ENCODE measurements around the gene GHR.
A peak's percentile ranks its signal among the peaks of the same experiment; 100 is the strongest.
"Not testable (repeated sequence)": the region's sequence is repeated elsewhere in the genome, so short reads cannot be mapped to it uniquely, and the experiment has no call there.

Gene GHR

DNA sequence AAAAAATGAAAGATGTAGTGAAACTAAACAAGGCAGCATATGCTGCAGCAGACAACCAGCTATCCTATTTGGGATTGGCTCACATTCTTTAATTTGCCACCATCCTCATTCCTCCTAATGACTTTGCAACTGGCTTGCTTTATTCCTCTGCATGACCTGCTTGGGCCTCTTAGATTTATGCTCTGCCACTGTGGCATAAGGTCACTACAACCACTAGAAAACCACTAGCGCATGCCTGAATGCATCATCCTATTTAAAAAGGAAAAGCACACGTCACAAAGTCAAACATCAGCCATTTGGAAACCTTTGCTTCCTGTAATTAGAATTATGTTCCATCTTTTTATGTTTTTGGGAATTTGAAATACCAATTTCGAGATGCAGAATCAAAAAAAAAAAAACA lies 292.5 kb downstream of the GHR start:
- DNase-seq (ENCODE audit: low read depth in 2 of 2), result no peak

DNA sequence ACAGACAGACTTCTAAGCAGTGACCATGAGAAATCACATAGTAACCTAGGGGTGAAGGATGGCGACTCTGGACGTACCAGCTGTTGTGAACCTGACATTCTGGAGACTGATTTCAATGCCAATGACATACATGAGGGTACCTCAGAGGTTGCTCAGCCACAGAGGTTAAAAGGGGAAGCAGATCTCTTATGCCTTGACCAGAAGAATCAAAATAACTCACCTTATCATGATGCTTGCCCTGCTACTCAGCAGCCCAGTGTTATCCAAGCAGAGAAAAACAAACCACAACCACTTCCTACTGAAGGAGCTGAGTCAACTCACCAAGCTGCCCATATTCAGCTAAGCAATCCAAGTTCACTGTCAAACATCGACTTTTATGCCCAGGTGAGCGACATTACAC lies 295.4 kb downstream of the GHR start:
- DNase-seq (ENCODE audit: low read depth in 2 of 2), result no peak

DNA sequence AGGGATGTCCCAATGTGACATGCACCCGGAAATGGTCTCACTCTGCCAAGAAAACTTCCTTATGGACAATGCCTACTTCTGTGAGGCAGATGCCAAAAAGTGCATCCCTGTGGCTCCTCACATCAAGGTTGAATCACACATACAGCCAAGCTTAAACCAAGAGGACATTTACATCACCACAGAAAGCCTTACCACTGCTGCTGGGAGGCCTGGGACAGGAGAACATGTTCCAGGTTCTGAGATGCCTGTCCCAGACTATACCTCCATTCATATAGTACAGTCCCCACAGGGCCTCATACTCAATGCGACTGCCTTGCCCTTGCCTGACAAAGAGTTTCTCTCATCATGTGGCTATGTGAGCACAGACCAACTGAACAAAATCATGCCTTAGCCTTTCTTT lies 295.8 kb downstream of the GHR start:
- DNase-seq (ENCODE audit: low read depth in 2 of 2), result no peak

DNA sequence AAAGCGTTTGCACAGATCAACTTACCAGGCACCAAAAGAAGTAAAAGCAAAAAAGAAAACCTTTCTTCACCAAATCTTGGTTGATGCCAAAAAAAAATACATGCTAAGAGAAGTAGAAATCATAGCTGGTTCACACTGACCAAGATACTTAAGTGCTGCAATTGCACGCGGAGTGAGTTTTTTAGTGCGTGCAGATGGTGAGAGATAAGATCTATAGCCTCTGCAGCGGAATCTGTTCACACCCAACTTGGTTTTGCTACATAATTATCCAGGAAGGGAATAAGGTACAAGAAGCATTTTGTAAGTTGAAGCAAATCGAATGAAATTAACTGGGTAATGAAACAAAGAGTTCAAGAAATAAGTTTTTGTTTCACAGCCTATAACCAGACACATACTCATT lies 297.0 kb downstream of the GHR start:
- no peak for DNase-seq (ENCODE audit: low read depth in 2 of 2)

DNA sequence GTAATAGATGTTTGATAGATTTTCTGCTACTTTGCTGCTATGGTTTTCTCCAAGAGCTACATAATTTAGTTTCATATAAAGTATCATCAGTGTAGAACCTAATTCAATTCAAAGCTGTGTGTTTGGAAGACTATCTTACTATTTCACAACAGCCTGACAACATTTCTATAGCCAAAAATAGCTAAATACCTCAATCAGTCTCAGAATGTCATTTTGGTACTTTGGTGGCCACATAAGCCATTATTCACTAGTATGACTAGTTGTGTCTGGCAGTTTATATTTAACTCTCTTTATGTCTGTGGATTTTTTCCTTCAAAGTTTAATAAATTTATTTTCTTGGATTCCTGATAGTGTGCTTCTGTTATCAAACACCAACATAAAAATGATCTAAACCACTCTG lies 298.2 kb downstream of the GHR start:
- no peak for DNase-seq (ENCODE audit: low read depth in 2 of 2)

DNA sequence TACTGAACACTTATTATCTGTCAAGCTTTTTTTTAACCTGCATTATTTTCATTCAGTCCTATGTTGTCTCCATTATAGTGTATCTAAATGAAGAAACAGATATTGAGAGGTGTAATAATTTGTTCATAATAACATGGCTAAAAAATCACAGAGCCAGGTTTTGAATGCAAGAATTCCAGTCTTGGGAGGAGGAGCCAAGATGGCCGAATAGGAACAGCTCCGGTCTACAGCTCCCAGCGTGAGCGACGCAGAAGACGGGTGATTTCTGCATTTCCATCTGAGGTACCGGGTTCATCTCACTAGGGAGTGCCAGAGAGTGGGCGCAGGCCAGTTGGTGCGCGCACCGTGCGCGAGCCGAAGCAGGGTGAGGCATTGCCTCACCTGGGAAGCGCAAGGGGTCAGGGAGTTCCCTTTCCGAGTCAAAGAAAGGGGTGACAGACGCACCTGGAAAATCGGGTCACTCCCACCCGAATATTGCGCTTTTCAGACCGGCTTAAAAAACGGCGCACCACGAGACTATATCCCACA lies 311.4 kb downstream of the GHR start:
- DNase-seq (ENCODE audit: low read depth in 2 of 2), result not testable (repeated sequence)

DNA sequence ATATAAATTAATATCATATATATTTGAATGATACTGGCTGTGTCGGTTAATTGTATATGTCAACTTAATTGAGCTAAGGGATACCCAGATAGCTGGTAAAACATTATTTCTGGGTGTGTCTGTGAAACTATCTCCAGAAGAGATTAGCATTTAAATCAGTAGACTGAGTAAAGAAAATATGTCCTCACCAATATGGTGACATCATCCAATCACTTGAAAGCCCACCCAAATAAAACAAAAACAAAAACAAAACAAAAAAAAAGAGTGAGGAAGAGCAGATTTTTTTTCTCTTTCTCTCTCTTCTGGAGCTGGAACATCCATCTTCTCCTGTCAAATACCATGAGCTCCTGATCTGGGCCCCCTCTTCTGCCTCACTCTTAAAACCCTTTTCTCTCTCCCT lies 317.7 kb downstream of the GHR start:
- no peak for DNase-seq (ENCODE audit: low read depth in 2 of 2)

DNA sequence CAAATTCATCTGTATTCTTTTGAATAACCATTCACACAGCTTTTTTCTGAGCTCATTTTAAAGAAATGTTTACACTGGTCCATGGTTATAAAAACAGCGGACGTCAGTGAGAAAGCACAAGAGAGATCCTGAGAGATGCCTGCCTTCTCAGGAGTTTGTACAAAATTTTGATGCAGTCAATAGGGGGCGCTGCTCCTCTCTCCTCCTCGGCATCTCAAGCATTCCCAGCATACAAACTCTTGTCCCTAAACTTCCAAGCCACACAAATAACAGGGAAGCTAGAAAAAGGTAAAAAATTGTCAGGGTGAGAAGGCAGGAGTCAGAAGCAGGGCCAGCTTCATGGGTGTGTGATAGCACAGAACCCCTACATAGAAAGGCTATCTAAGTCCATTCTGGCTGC lies 322.2 kb downstream of the GHR start:
- no peak for DNase-seq (ENCODE audit: low read depth in 2 of 2)

DNA sequence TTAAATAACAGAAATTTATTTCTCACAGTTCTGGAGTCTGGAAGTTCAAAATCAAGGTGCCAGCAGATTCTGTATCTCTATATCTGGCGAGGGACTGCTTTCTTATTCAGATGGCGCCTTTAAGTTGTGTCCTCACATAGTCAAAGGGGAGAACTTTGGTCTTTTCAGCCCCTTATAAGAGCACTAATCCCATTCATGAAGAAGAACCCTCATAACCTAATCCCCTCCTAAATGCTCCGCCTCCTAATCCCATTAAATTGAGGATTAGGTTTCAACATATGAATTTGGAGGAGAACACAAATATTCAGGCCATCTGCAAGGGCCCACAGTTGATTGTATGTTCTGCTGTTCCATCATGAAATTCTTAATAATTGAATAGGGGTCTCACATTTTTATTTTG lies 322.6 kb downstream of the GHR start:
- no peak for DNase-seq (ENCODE audit: low read depth in 2 of 2)

DNA sequence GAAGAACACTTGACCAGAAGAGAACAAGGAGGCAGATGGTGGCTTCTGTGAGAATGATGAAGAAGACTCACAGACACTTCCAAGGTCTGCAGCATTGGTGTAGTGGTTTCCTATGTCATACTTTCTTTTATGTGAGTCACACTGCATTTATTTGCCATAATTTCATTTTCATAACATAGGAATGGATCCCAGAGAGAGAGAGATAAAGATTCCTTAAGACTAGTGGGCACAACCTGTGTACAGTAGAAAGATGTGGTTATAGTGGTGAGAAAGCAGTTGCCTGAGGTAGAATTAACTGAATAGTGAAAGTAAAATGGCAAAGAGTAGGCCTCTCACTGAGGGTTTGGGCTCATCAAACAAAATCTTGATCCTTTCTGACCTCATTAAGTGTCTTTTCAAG lies 325.8 kb downstream of the GHR start:
- DNase-seq (ENCODE audit: low read depth in 2 of 2), result no peak

DNA sequence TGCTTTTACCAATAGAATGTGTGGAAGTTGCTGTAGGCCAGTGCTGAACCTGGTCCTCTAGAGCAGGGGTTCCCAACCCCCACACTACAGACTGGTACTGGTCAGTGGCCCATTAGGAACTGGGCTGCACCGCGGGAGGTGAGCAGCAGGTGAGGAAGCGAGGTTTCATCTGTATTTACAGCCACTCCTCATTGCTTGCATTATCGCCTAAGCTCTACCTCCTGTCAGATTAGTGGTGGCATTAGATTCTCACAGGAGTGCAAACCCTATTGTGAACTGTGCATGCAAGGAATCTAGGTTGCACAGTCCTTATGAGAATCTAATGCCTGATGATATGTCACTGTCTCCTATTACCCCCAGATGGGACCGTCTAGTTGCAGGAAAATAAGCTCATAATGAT lies 327.3 kb downstream of the GHR start:
- no peak for DNase-seq (ENCODE audit: low read depth in 2 of 2)

DNA sequence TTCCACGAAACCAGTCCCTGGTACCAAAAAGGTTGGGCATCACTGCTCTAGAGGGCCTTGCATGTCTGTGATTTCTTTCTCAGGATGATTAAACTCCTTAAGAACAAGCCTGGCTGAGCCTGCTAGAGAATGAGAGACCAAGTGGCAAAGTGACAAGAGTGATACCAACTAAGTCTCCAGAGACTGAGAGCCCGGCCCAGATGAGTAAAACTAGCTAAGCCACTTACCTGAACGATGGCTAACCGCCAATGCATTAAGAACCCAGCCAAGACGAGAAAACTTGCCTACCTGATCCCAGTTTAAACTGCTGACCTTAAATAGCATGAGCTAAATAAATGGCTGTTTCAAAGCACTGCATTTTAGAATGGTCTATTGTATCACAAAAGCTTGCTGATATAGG lies 327.8 kb downstream of the GHR start:
- no peak for DNase-seq (ENCODE audit: low read depth in 2 of 2)

DNA sequence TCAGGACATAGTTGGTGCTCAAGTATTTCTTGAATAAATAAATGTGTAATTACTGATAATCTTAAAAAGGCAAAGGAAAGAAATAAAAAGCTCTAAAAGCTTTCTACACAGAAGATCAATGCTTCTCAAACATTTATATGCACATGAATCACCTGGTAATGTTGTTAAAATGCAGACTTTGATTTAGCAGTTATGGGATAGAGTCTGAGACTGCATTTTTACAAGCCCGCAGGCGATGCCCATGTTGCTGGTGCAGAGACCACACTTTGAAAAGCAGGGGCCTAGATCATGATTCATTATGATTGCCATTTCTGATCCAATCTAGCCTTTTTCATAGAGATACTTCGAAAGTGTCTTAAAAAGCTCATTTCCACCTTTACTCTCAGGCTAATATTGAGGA lies 329.9 kb downstream of the GHR start:
- DNase-seq (ENCODE audit: low read depth in 2 of 2), result no peak

DNA sequence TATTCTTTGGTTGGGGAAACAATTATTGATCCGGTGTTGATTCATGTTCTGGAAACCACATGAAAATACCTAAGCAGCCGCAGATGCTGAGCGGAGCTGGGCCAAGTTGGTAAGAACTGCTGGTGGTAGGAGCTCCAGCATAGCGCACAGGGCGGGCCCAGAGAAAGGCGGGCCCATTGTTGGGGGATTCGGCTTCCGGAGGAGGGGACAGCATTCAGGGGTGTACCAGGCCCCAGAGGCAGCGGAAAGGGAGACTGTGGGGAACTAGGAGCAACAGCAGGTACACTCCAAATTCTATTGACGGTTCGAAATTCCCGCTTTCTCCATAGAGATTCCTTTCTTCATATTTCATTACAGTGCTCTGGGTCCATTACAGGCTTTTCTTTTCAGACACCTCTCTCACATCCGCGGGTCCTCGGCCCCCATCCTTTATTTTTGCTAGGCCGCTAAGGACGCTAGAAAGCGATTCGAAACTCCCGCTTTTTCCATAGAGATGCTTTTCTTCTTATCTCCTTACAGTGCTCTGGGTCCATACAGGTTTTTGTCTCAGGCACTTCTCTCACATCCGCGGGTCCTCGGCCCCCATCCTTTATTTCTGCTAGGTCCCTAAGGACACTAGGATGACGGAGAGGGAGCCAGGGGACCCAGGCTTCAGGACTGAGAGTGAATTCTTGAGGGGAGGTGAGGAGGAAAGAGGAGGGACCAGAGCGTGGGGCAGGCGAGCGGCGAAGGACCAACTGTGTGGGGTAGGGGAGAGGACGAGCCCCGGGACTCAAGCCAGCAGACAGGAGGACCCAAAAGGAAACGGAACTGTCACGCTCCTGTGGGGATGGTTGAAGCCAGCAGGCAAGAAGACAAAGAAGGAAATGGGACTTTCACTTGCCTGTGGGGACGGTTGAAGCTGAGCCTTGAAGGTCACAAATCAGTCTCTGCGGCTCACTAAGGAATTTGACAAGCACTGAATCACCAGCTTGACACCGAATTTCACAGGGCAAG lies 333.7 kb downstream of the GHR start, which contains the start of gene CCDC152:
Gene CCDC152 (plus strand): TSS at position 213 of the 996 bp plus-strand sequence. CDS start 2,304 bp downstream, outside the sequence.
- DNase-seq (ENCODE audit: low read depth in 2 of 2), result peak; percentile 13 to 22

DNA sequence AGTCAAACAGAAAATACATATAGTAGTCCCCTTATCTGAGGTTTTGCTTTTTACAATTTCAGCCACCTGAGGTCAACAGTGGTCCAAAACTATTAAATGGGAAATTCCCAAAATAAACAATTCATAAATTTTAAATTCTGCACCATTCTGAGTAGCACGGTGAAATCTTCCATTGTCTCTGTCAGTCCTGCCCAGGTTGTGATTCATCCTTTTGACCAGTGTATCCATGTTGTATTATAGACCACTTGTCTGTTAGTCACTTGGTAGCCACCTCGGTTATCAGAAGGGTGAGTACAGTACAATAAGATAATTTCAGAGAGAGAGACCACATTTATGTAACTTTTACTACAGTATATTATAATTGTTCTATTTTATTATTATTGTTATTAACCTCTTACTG lies 336.2 kb downstream of the GHR start:
- DNase-seq (ENCODE audit: low read depth in 2 of 2), result no peak

DNA sequence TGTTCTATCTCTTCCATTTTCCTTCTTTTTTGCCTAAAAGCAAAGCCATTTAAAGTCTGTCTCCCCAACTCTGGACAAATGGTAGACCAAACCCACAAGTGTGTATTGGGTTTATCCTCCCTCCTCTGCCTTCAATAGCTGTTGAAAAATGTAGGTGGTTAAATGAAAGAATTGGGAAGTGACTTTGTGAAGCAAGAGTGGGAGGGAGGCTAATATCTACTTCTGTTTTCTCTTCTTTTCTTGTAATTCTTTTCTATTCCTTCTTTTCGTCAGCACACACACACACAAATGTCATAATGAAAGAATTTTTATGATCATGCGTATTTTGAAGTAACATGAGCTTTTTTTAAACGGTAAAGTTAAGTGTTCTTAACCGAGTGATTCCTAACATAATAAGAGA lies 337.2 kb downstream of the GHR start:
- DNase-seq (ENCODE audit: low read depth in 2 of 2), result no peak

DNA sequence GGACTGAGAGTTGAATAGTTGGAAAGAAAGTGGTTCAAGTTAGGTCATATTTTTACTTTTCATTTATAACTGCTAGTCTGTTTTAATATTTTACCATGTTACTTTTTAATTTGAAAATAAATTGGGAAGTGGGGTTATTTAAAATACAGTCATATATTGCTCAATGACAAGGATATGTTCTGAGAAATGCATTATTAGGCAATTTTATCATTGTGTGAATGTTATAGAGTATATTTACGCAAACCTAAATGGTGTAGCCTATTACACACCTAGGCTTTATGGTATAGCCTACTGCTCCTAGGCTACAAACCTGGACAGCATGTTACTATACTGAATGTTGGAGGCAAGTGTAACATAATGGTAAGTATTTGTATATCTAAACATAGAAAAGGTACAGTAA lies 338.6 kb downstream of the GHR start:
- DNase-seq (ENCODE audit: low read depth in 2 of 2), result no peak

DNA sequence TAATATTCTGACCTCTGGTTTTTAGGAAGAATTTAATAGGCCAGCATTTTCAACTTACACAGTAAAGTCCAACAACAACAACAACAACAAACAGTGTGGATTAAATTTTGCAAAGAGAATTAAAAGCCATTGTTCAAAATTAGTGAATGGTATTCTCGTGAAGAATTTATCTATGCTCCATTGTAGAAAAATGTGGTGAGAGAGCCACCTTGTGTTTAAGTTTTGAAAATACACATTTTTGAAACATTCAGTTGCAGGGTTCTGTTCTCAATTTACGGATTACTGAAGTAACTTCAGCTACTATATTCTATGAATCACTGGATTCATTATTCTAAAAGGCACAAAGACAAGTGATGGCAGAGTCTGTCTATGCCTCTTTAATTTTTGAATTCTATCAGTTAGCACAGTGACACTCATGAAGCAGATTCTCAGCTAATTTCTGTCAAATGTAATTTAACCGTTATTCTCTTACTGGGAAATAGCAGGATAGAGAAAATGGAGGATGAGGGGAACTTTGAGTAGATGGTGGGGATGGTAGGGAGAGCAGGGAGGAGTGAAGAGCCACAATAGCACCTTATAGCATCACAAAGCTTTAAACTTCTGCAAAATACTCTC lies 344.4 kb downstream of the GHR start:
- no peak for DNase-seq (ENCODE audit: low read depth in 2 of 2)

DNA sequence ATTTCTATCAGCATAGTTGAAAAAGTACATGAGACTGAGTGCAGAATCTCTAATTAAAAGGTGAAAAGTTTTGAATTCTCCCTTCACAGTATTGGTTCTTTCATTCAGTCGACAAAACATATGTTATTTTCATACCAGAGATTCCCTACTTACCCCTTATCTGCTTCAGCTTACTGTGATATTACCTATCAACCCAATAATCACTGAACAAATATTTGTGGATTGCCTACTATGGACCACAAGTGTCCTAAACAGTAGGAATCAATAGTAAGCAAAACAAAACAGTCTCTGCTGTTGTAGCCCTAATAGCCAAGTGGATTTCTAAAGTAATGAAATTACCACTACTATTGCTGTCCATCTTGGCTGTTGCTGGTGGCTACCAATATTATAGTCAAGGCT lies 344.9 kb downstream of the GHR start:
- no peak for DNase-seq (ENCODE audit: low read depth in 2 of 2)

DNA sequence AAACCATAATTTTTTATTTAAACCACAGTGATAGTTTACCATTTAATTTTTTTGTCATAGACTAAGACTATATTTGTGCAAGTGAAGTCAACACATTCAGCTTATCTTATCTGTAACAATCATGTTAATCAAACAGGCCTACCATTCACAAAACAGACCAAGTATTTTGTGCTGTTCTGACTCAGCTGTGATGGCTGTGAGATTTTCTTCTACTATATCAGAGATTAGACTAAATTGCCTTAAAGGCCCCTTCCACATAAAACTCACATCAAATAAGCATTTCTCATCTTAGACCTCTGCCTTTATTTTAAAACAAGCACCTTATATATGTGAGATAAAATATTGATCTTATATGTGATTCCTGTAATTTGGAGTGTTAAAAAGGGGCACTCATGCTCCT lies 346.8 kb downstream of the GHR start:
- no peak for DNase-seq (ENCODE audit: low read depth in 2 of 2)
